ENCODE measurements around the gene CENPP.

DNA sequence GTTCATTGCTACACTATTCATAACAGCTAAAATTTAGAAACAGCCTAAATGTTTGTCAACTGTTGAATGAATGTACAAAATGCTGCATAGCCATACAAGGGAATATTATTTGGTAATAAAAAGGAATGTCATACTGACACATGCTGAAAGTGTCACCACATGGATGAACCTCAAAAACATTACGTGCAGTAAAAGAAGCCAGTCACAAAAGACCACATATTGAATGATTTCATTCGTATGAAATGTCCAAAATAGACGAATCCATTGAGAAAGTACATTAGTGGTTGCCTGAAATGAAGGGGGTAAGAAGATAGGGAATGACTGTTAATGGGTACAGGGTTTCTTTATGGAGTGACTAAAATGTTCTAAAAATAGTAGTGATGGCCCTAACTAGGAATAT, 221.6 kb downstream of the CENPP start:
- TF ChIP-seq, protein P1, sequence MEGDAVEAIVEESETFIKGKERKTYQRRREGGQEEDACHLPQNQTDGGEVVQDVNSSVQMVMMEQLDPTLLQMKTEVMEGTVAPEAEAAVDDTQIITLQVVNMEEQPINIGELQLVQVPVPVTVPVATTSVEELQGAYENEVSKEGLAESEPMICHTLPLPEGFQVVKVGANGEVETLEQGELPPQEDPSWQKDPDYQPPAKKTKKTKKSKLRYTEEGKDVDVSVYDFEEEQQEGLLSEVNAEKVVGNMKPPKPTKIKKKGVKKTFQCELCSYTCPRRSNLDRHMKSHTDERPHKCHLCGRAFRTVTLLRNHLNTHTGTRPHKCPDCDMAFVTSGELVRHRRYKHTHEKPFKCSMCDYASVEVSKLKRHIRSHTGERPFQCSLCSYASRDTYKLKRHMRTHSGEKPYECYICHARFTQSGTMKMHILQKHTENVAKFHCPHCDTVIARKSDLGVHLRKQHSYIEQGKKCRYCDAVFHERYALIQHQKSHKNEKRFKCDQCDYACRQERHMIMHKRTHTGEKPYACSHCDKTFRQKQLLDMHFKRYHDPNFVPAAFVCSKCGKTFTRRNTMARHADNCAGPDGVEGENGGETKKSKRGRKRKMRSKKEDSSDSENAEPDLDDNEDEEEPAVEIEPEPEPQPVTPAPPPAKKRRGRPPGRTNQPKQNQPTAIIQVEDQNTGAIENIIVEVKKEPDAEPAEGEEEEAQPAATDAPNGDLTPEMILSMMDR (conservative IDR thresholded peaks at IDR 0.05; ENCODE audit: low read depth, low read length): no peak
- TF ChIP-seq EZH2 (IDR thresholded peaks at IDR 0.05; ENCODE audit: low read length, unreplicated experiment): no peak
- TF ChIP-seq EZH2phosphoT487 (IDR thresholded peaks at IDR 0.05; ENCODE audit: borderline replicate concordance, low read length): no peak

All from PC-3 (cell line).